Retina (tissue), 1 donor: ENCODE results near the gene IGFBP1.
"Not testable (repeated sequence)": the region's sequence is repeated elsewhere in the genome, so short reads cannot be mapped to it uniquely, and the experiment has no call there.

Experiments
- DNase-seq: peaks from one replicate; pipeline ENCODE4 v3.0.0-alpha.2; 2016

Gene IGFBP1

DNA sequence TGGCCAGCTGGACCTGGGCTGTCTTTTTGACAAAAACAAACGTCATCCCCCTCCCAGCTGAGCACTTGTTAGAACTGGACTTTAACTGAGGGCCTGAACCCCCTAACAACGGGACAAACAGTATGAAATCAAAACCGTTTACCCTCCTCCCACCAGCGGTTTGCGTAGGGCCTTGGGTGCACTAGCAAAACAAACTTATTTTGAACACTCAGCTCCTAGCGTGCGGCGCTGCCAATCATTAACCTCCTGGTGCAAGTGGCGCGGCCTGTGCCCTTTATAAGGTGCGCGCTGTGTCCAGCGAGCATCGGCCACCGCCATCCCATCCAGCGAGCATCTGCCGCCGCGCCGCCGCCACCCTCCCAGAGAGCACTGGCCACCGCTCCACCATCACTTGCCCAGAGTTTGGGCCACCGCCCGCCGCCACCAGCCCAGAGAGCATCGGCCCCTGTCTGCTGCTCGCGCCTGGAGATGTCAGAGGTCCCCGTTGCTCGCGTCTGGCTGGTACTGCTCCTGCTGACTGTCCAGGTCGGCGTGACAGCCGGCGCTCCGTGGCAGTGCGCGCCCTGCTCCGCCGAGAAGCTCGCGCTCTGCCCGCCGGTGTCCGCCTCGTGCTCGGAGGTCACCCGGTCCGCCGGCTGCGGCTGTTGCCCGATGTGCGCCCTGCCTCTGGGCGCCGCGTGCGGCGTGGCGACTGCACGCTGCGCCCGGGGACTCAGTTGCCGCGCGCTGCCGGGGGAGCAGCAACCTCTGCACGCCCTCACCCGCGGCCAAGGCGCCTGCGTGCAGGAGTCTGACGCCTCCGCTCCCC, at the start of gene IGFBP1:
IGFBP1 (plus strand) TSS at position 304 of the 808 bp plus-strand sequence; CDS start at position 469, 165 bp downstream.
- peak; percentile 80 for DNase-seq

DNA sequence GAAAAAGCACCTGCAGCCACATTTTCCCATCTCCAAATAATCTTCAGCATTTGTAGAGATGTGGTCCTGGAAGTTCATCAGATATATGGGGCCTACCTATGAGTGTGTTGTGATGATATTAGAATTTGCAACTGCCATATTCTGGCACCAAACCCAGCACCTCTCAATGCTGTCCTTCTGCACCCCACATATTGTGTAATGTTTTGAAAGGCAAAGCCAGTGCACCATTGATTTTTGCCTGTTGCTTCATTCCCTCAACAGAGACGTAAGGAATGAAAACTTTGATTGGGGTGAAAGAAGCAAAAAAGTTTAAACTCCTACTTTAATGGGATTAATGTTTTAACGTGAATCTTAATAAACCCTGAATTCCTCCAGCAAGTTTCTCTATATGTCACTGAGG, 49.4 kb upstream of the IGFBP1 start:
- not testable (repeated sequence) for DNase-seq

DNA sequence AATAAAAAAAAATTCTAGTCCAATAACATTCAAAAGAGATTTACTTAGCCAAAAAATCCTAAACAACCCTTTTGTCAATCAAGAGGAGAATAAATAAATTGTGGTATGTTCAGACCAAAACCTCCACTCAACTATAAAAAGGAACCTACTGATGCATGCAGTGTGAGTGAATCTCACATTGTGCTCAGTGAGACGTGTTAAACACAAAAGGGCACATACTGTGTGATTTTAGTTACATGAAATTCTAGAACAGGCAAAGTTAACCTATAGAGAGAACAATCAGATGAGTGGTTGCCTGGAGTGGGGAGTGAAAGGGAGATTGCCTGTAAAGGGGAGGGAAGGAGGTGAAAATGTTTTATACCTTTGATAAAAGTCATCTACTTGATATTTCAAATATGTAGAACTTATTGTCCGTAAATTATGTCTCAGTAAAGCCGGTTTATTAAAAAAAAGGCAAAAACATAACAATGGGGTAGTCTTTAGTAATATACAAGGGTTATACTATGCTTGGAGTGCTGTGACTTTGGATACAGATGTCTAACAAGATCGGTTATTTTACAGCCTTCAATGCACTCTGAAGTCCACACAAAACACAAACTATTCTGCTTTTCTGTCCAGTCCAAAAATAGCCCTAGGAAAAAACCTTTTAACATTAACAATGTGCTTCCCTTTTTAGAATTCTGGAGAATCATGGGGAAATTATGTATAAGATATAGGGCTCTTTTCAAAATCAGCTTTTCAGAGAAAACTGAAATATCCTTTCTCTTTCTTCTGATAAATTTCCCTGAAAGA, 46.2 kb upstream of the IGFBP1 start:
- DNase-seq: peak; percentile 42

DNA sequence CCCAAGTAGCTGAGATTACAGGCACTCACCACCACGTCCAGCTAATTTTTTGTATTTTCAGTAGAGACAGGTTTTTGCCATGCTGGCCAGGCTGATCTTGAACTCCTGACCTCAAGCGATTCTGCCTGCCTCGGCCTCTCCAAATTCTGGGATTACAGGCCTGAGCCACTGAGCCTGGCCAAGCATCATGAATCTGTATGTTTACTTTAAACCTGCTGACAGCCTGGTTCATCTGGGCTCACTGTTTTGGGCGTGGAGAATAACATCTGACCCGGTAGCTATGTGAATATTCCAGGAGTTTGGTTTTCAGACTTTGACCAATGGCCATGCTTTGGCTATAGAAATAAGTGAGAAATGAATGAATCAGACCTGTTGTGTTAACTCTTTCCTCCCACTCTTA, 41.8 kb upstream of the IGFBP1 start:
- DNase-seq: not testable (repeated sequence)

DNA sequence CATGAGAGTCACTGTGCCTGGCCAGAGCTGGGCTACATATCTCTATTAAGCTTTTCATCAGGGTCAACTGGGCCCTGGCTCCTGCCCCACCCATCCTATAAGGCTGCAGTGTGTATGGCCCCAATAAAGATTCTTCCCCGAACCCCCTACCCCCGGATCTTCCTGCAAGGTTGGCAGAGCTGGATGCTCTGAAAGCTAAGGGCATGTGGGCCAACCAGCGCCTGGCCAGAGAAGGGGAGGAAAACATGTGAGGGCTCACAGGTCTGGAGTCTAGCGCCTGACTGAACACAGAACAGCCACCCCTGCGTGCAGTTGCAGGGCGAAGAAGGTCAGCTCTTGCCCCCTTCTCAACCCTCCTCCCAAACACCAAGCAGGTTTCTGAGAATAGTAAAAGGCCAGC, 39.6 kb upstream of the IGFBP1 start:
- DNase-seq: not testable (repeated sequence)

DNA sequence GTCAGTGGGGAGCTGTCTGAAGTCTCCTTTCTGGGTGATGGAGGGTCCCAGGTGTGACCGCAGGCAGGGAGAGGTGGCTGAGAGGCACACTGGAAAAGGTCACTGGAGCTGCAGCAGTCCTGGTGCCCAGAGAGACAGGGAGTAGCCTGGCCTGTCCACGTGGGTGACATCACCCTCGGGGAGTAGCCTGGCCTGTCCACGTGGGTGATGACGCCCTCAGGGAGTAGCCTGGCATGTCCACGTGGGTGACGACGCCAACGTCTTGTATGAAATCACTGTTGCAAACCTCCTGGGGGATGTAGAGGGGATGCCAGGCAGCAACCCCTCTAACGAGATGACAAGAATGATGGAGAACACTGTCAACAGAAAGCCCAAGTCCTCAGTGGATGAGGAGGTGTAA, 35.3 kb upstream of the IGFBP1 start:
- DNase-seq: not testable (repeated sequence)

DNA sequence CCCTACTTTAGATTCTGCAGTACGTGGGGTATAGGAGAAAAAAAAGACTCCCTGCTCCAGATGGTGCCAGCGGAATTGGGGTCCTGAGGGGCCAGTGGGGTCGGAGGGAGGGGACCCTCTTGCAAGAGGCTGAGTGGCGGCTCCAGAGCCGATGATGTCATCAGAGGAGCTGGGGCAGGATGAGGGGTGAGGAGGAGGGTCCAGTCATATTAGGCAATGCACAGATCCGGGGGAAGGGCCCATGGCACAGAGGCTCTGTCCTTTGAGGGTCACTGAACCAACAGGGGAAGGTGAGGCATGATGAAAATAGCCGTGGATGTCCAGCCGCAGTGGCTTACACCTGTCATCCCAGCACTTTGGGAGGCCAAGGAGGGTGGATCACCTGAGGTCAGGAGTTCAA, 34.8 kb upstream of the IGFBP1 start:
- DNase-seq: not testable (repeated sequence)

DNA sequence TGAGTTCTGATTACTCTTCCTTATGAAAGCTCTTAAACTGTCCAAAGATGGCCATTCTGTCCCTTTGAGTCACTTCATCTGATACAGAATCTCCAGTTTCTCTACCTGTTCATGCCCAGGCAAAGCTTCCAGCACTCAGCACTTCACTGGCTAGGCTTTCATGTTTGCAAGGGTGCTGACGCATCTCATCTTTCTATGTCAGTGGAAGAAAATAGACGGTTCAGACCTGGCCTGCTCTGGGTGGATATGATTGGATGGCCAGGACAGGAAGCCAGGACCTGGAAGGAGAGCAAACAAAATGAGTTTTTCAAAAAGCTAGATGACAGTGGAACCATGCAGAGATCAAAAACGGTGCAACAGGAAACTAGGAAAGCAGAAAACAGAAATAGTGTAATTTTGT, 32.6 kb upstream of the IGFBP1 start:
- DNase-seq: not testable (repeated sequence)

DNA sequence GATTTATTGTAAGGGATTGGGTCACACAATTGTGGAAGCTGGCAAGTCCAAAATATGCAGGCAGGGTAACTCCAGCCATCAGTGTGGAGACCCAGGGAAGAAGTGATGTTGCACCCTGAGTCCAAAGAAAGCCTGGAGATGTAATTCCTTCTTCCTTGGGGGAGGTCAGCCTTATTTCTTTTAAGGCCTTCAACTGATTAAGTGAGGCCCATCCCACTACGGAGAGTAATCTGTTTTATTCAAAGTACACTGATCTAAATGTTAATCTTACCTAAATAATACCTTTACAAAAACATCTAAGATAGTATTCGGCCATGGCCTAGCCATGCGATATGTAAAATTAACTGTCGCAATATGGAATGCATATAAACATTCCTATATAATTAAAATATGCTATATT, 31.4 kb upstream of the IGFBP1 start:
- not testable (repeated sequence) for DNase-seq

DNA sequence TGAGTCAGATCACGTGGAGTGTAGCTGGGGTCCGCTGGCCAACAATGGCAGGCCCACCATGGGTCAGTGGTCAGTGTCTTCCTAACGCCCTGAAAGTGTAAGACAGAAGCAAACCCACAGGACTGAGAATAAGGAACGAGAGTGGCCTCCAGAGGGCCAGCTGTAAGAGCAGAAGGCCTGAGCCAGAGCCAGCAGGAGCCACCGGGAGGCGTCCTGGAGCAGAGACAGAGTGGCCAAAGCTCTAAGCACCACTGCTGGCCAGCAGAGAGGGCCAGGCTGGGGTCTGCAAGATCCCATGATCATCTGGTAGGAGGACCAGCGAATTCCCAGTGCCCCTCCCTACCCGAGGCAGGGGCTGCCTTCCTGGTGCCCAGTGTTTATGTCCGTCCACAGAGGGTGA, 24.6 kb upstream of the IGFBP1 start:
- no peak for DNase-seq

DNA sequence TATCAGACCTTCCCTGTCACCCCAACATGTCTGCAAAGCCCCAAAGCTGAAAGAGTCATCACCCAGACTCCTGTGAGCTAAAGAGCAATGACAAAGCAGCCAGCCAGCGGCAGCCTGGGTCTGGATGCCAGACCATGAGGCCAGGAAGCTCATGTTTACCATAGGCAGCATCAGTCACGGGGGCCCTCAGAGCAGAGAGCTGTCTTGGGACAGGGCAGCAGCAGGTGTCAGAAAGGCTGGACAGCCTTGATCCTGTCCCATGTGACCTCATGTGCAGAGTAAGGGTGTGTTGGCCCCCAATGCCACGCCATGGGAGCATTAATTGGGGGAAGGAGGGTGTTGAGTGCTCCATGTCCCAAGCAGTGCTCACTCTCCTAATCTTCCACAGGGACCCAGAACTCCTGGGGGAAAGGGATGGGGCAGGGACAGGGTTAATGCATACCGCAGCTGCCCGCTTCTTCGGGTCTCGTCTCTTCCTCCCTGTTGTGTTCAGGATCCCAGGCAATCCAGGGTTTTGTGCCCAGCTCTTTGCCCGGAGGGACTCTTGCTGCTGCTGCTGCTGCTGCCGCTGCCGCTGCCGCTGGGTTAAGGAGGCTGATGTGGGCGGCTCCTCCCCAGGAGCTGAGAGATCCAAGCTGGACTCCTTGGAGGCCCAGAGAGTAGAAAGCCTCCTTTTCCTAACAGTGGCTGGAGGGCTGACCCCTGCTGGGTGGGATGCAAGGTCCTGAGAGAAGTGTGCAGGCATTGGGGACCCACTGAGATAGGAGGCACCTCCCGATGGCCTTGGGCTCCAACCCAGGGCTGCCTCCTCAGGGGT, 22.5 kb upstream of the IGFBP1 start:
- DNase-seq: no peak

DNA sequence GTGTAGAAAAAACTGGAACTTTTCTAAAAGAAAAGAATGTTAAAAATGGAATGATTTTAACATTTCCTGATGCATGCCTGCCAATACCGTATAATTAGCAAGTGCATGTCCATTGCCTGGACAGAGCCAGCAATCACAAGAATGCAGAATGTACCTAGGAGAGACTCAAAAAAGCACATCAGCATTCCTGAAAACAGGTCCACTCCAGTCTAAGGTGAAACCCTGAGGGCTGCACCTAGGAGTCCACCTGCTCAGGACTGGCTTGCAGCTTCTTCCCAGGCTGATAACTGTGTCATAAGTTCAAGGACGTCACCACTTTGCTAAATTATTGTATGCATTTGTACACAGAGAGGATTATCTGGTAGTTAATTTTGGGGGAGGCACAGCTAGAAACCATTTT, 20.8 kb upstream of the IGFBP1 start:
- DNase-seq: no peak

DNA sequence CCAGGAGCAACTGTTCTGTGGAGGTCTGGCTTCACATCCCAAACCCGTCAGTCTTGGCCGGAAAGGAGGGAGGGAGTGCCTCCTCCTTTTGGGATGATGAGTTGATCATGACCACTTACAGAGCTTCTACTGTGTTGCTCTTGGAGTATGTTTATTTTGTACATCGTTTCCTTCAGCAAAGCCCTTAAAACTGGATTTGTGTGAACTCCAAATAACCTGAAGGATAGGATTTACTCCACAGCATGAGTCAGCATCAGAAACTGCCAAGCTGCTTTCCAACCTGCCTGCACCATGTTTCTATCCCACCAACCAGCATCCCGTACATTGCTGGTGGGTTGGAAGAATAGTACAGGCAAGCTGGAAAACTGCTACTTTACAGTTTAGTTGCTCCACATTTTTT, 18.9 kb upstream of the IGFBP1 start:
- no peak for DNase-seq

DNA sequence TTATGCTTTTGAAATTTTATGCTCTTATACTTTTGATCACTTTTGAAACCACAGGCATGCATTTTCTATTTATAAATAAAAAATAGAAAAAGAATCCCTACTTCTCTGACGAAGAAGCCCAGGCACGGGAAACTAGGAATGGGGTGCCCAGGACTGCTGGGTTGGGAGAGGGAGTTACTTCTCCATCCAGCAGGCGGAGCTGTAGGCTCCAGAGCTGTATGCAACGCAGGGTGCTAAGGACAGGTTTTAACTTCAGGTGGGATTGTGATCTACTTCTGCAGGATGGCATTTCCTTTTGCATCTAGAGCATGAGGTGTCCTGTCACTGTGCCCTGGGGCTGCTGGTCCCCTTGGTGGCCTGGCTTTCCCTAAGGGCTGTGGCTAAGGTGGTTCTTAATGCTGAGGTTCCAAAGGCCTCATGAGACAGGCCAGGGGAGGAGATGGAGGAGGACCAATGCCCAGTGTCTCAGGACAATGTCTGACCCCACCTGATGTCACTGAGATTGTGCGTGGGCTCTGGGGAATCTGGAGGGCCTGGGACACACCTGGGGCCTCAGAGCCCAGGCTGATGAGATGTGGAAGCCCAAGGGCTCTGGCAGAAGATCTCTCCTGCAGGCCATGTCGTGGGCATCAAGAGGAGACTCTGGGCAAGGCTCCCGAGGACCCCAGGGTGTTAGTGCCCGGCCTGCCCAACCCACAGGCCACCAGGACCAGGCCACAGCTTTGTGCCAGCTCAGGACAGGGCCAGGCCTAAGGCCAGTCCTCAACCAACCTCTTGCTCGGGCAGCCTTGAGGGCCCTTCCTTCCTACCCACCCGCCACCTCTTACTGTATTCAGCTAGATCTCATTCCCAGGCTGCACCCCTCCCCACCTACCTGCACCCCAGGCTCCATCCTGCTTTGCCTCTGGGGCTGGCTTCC, 15.9 kb upstream of the IGFBP1 start:
- no peak for DNase-seq

DNA sequence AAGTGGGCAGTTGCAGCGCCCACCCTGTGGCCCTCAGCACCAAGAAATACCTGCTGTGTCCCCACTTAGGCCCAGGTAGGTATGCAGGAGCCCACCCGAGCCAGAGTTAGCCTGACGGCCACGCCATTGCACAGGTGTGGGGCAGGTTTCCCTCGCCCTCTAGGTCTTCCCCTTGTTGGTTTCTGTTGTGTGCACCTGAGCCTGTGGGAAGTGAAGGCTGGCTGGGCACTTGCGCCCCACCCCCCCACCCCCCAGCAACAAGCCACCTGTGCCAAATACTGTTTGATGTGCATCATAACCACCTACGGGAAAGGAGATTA, 15.3 kb upstream of the IGFBP1 start, which contains the start of gene CCDC201:
CCDC201 (minus strand) TSS at position 48 of the 320 bp plus-strand sequence. CDS start 75 bp downstream, outside the sequence.
- no peak for DNase-seq

DNA sequence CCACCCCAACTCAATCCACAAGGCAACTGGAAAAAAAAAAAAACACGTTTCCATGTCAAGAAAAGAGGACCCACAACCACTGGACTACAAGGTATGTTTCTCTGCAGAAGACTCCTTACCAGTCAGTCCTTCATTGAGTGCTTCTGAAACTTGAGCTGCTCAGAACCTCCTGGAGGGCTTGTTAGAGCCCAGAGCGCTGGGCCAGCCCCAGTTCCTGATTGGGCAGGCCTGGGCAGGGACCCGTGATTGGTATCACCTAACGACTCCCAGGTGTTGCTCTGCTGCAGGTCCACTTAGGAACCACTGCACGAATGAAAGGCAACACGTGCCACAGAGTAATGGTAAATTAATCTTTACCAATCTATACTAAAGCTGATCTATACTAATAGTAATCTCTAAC, 14.9 kb upstream of the IGFBP1 start:
- DNase-seq: no peak

DNA sequence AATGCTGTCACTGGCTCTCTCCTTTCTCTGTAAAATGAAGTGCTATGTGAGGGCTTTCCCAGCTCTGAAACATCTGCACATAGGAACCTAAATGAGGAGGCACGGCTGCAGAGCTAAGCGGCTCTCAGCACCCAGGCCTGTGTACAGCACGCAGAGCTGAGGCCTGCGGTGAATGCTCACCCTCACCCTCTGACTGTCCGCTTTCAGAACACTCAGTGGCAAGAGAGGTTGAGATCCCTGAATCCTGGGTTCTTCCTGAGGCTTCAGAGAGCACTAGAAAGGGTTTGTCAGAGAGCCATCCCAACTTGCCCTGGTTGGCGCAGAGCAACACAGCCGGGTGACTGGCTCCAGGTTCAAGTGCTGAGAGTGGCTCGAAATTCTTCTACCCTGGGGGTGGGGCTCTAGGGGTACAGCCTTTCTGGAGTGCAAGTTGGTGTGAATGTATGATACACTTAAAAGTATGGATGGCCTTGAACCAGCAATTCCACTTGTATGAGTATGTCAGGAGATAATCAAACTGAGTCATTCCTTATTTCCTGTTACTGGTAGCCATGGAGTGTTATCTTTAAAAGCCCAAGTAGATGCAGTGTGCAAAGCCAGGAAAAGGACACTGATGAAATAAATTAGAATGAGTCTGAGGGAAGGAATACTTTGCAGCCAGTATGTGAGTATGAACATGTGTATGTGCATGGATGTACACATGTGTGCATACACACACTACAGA, 13.7 kb upstream of the IGFBP1 start:
- no peak for DNase-seq

DNA sequence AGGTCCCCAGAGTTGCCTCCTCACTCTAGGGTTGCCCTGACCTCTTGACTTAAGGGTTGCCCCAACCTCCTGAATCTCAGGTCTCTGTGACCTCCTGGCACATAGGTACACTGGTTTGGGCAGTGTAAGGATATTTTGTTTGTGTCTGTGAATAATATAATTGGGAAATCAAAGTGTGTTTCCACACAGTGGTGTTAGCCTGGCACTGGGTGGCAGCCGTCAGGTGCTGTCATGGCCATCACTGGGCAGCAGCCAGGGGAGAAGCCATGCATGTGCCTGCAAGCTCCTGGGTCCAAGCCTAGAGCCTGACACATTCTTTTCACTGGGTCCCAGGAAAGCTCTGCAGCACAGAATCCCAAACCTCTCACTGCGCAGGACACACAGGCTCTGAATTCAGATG, 11.8 kb upstream of the IGFBP1 start:
- no peak for DNase-seq

DNA sequence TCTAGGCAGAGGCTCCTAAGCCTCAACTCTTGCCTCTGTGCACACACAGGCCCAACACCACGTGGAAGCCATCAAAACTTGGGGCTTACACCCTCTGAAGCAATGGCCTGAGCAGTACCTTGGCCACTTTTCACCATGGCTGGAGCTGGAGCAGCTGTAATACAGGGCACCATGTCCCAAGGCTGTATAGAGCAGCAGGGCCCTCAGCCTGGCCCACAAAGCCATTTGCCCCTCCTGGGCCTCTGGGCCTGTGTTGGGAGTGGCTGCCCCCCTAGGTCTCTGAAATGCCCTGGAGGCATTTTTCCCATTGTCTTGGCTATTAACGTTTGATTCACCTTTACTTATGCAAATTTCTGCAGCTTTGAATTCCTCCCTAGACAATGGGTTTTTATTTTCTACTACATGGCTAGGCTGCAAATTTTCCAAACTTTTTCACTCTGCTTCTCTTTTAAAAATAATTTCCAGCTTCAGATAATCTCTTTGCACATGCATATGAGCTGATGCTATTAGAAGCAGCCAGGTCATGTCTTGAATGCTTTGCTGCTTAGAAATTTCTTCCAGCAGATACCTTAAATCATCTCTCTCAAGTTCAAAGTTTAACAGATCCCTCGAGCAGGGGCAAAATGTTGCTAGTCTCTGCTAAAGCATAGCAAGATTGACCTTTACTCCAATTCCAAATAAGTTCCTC, 9.7 kb upstream of the IGFBP1 start:
- no peak for DNase-seq

DNA sequence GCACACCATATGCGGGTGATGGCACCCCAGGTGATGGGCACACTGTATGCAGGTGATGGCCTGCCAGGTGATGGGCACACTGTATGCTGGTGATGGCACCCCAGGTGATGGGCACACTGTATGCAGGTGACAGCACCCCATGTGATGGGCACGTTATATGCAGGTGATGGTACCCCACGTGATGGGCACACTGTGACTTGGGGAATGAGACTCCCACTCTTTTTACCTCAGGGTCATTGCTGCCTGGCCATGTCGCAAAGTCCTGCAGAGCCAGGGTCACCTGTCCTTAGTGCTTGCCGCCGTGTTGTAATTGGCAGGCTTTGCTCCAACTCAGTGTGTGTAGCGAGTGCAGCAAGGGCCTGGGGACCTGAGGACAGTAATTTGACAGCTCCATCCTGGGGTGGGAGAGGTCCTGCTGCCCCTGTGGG, 7.8 kb upstream of the IGFBP1 start:
- no peak for DNase-seq

DNA sequence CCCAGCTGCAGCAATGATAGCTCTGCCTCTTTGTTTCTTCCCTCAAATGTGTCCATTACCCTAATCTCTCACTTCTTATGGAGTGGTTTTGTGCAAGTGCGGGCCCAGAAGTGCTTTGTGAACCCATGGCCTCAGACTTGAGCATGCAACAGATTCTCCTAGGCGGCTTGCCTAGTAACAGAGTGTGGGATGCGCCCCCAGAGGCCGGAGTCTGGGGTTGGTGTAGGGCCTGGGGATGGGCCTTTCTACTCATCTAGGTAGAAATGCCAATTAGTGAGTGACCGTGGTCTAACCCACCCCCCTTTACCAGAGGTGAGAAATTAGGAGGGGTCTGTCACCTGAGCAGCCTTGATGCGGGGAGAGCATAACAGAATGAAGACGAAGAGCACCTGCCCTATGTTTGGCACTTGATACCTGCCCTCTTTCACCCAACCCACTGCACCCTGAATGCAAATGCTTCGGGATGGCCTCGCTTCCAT, 7.0 kb upstream of the IGFBP1 start:
- no peak for DNase-seq
